ENCODE data around the gene PTPN4.

The PTPN4 gene

GRCh38 chr2:119859528-119859927 lies 99.8 kb downstream of the PTPN4 start:
- no peak for DNase-seq

- DNase-seq, result no peak
These were observed 101.2 kb downstream of the PTPN4 start for GRCh38 chr2:119860924-119861323.

GRCh38 chr2:119862127-119862889 lies 102.6 kb downstream of the PTPN4 start:
- no peak for DNase-seq

- DNase-seq, result peak; percentile 14
These were observed 104.6 kb downstream of the PTPN4 start for GRCh38 chr2:119864318-119864717.

- no peak for DNase-seq
These were observed 112.0 kb downstream of the PTPN4 start for GRCh38 chr2:119871725-119872124.

- peak; percentile 55 for DNase-seq
These were observed 113.9 kb downstream of the PTPN4 start for GRCh38 chr2:119873350-119874315.

GRCh38 chr2:119879502-119879901 lies 119.8 kb downstream of the PTPN4 start:
- DNase-seq, result no peak

GRCh38 chr2:119888680-119889079 lies 129.0 kb downstream of the PTPN4 start:
- peak; percentile 84 for DNase-seq

GRCh38 chr2:119897736-119898395 lies 138.1 kb downstream of the PTPN4 start:
- DNase-seq, result no peak

GRCh38 chr2:119901013-119901412 lies 141.3 kb downstream of the PTPN4 start:
- no peak for DNase-seq

- DNase-seq, result no peak
These were observed 150.8 kb downstream of the PTPN4 start for GRCh38 chr2:119910566-119910965.

- DNase-seq, result peak; percentile 15
These were observed 154.5 kb downstream of the PTPN4 start for GRCh38 chr2:119914266-119914665.

GRCh38 chr2:119921825-119922224 lies 162.1 kb downstream of the PTPN4 start:
- DNase-seq, result no peak

- no peak for DNase-seq
These were observed 163.0 kb downstream of the PTPN4 start for GRCh38 chr2:119922699-119923098.

GRCh38 chr2:119929537-119929936 lies 169.8 kb downstream of the PTPN4 start:
- DNase-seq, result no peak

GRCh38 chr2:119932809-119933208 lies 173.1 kb downstream of the PTPN4 start:
- DNase-seq, result no peak

- no peak for DNase-seq
These were observed 174.6 kb downstream of the PTPN4 start for GRCh38 chr2:119934319-119934718.

GRCh38 chr2:119937680-119938079 lies 178.0 kb downstream of the PTPN4 start:
- DNase-seq, result no peak

GRCh38 chr2:119939915-119940314 lies 180.2 kb downstream of the PTPN4 start:
- DNase-seq, result no peak

- DNase-seq, result no peak
These were observed 181.1 kb downstream of the PTPN4 start for GRCh38 chr2:119940856-119941255.

GRCh38 chr2:119941388-119941787 lies 181.7 kb downstream of the PTPN4 start:
- no peak for DNase-seq

- no peak for DNase-seq
These were observed 182.3 kb downstream of the PTPN4 start for GRCh38 chr2:119941981-119942513.

- DNase-seq, result no peak
These were observed 183.3 kb downstream of the PTPN4 start for GRCh38 chr2:119943058-119943457.

Data from fibroblast of skin of back (primary cell).